NCI-H146 treated with DMSO at 0.1 percent for 48 hours (cell line): ENCODE results near the gene CDH23.
A peak's percentile ranks its signal among the peaks of the same experiment; 100 is the strongest.

Experiments used
- DNase-seq: peaks from one replicate; lab custom pipeline; 2025; ENCODE audit not compliant: unreplicated experiment; lab: John Stamatoyannopoulos, UW

CDH23 gene

GRCh38 chr10:71698737-71699136 lies 302.0 kb downstream of the CDH23 start:
- no peak for DNase-seq

- DNase-seq, result no peak
Measured at GRCh38 chr10:71700731-71701368, 304.1 kb downstream of the CDH23 start.

GRCh38 chr10:71701496-71702132 lies 304.9 kb downstream of the CDH23 start:
- no peak for DNase-seq

GRCh38 chr10:71703577-71703976 lies 306.9 kb downstream of the CDH23 start:
- no peak for DNase-seq

GRCh38 chr10:71704816-71705215 lies 308.1 kb downstream of the CDH23 start:
- DNase-seq, result no peak

- DNase-seq, result no peak
Measured at GRCh38 chr10:71705582-71705981, 308.9 kb downstream of the CDH23 start.

- DNase-seq, result no peak
Measured at GRCh38 chr10:71706216-71707121, 309.7 kb downstream of the CDH23 start.

- no peak for DNase-seq
Measured at GRCh38 chr10:71707240-71707789, 310.6 kb downstream of the CDH23 start.

- DNase-seq, result peak; percentile 3
Measured at GRCh38 chr10:71708301-71708703, 311.6 kb downstream of the CDH23 start.

- DNase-seq, result no peak
Measured at GRCh38 chr10:71708897-71709882, 312.5 kb downstream of the CDH23 start.

- no peak for DNase-seq
Measured at GRCh38 chr10:71710519-71710918, 313.8 kb downstream of the CDH23 start.

GRCh38 chr10:71711052-71711623 lies 314.4 kb downstream of the CDH23 start:
- DNase-seq, result peak; percentile 79

- DNase-seq, result no peak
Measured at GRCh38 chr10:71712170-71712569, 315.4 kb downstream of the CDH23 start.

GRCh38 chr10:71712572-71713134 lies 315.9 kb downstream of the CDH23 start:
- DNase-seq, result no peak

- DNase-seq, result no peak
Measured at GRCh38 chr10:71713135-71714030, 316.7 kb downstream of the CDH23 start.

GRCh38 chr10:71714031-71714410 lies 317.3 kb downstream of the CDH23 start:
- no peak for DNase-seq

GRCh38 chr10:71714592-71714991 lies 317.9 kb downstream of the CDH23 start:
- no peak for DNase-seq

GRCh38 chr10:71715026-71715425 lies 318.3 kb downstream of the CDH23 start:
- DNase-seq, result no peak

GRCh38 chr10:71715860-71716259 lies 319.1 kb downstream of the CDH23 start:
- DNase-seq, result no peak
